ENCODE data around the gene VWA1.

Gene VWA1

DNA sequence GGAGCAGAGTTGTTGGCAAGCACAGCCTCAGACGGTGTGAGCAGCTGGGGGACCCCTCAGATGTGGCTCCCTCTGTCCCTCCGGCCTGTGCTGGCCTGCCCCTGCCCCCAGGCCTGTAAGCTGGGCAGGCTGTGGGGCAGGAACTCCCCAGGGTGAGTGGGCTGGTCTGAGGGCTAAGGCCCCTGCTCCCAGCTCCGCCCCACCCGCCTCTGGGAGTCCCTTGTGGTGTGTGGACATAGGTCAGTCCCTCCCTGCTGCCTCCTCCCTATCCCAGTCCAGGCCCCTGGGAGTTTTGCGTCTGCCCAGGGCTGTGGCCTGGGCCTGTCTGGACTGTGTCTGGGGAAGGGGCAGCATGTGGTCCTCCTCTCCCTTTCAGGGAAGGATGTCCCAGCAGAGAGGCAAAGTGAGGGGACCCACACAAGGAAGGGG is 3.6 kb upstream of the VWA1 start:
- DNase-seq (ENCODE audit: insufficient read length, low spot score) (peak; percentile 3), FAIRE-seq (no peak)
- TF ChIP-seq, protein P1, sequence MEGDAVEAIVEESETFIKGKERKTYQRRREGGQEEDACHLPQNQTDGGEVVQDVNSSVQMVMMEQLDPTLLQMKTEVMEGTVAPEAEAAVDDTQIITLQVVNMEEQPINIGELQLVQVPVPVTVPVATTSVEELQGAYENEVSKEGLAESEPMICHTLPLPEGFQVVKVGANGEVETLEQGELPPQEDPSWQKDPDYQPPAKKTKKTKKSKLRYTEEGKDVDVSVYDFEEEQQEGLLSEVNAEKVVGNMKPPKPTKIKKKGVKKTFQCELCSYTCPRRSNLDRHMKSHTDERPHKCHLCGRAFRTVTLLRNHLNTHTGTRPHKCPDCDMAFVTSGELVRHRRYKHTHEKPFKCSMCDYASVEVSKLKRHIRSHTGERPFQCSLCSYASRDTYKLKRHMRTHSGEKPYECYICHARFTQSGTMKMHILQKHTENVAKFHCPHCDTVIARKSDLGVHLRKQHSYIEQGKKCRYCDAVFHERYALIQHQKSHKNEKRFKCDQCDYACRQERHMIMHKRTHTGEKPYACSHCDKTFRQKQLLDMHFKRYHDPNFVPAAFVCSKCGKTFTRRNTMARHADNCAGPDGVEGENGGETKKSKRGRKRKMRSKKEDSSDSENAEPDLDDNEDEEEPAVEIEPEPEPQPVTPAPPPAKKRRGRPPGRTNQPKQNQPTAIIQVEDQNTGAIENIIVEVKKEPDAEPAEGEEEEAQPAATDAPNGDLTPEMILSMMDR (IDR thresholded peaks at IDR 0.05; ENCODE audit: insufficient read depth, missing control alignments) = no peak

DNA sequence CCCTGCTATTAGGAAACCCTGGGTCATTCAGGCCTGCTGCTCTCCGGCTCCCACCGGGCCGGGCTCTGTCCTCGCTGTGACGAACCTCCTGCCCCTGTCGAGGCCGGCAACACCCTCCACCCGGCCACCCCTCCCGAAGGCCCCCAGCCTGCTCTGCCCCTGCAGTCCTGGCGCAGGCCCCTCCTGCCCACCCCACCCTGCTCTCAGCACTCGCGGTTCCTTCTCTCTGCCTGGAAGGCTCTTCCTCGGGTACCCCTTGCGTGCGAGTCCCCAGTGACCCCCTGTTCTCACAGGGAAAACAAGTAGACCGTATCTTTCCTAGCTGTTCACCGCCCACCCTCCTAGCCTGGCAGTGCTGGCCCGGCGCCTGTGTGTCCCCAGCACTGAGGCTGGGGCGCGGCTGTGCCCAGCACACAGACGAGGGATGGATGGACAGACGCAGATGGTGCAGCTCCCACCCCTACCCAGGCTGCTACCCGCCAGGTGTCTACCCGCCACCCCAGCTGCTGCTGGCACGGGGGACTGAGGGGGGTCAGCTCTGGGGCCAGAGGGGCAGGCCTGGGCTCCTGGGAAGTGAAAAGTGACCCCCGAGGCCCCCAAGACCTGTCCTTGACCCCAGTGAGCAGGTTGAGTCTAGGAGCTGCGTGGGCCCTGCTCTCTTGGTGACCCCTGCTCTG is 3.1 kb upstream of the VWA1 start:
- TF ChIP-seq, protein P1 (IDR thresholded peaks at IDR 0.05; ENCODE audit: insufficient read depth, missing control alignments) = no peak
- no peak for DNase-seq (ENCODE audit: insufficient read length, low spot score)
- no peak for FAIRE-seq

DNA sequence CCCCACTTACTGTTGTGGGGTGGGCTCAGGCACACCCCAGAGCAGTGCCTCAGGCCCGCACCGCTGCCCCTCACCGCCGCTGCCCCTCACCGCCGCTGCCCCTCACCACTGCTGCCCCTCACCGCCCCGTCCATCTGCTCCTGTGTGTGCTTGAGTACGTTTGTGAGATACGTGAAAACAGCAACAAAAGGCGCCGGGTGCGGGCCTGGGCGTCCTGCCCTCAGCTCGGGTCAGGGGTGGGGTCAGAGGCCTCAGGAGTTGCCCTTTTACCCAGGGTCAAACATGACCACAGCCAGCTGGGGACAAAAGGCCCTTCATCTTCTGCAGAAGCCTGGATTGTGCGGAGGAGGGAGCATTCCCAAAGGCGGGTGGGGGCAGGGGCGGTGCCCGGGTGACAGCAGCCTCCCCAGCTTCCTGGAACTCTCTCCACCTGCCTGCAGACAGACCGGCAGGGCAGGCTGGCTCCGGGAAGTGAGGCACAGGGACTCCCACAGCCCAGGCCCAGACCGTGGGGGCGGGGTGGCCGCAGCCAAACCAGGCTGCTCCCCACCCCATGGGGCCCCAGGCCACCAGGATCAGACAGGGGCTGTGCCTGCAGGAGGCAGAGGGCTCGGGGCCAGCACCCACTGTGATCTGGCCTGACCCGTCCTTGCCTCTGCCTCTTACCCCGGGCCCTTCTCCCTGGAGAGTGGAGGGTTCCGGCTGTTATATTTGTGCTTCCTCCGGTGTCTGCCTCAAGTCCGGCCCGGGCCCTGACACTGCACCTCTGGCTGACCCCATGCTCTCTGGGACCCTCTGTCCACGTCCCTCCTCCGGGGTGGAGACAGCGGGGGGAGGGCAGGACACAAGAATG is 2.3 kb upstream of the VWA1 start:
- DNase-seq (ENCODE audit: insufficient read length, low spot score) (peak; percentile 5), FAIRE-seq (no peak)
- TF ChIP-seq, protein P1 (IDR thresholded peaks at IDR 0.05; ENCODE audit: insufficient read depth, missing control alignments) = no peak

DNA sequence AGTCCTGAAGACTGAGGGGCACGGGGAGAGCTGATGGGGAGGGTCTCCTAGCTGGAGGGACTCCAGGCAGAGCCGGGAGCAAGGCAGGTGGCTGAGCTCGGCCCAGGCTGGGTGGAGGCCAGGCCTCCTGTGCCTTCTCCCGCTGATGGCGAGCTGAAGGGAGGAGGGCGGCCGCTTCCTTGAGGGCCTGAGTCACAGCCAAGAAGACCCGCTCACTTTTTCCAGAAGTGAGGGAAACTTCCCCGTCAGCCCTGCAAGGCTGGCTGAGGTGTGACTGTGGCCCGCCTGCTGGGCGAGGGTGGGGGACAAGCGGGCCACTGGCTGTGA is 1.7 kb upstream of the VWA1 start:
- TF ChIP-seq, protein P1 (IDR thresholded peaks at IDR 0.05; ENCODE audit: insufficient read depth, missing control alignments) = no peak
- DNase-seq (ENCODE audit: insufficient read length, low spot score) (no peak), FAIRE-seq (no peak)

DNA sequence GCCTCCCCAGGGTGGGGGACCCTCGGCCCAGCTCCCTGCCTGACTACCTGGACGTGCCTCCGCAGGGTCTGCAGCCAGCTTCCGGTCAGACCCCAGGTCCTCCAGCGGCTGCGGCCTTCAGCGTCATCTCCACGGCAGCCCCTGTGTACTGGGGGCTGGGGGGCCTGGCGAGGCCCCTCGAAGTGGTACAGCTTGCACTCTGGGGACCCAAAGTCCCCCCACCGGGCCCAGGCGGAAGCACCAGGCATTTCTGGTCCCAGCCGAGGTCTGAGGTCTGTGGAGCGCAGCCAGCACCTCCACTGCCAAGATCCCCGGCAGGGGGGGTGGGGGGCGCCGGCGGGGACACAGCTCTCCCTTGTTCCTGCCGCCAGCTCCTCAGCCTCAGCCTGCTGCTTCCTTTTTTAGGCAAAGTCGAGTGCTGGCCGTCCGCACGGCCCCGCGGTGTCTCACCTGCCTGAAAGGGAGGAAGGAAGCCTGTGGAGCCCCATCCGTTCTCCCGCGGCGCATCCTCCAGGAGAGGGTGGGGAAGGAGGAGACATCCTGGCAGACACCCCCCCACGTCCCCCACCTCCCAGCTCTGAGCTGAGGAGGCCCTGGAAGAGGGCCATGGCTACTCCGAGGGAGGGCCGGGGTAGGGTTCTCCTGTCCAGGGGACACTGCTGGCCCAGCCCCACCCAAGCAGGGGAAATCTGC is 1.2 kb upstream of the VWA1 start:
- FAIRE-seq (no peak), DNase-seq (ENCODE audit: insufficient read length, low spot score) (peak; percentile 2)
- TF ChIP-seq, protein P1 (IDR thresholded peaks at IDR 0.05; ENCODE audit: insufficient read depth, missing control alignments) = no peak

DNA sequence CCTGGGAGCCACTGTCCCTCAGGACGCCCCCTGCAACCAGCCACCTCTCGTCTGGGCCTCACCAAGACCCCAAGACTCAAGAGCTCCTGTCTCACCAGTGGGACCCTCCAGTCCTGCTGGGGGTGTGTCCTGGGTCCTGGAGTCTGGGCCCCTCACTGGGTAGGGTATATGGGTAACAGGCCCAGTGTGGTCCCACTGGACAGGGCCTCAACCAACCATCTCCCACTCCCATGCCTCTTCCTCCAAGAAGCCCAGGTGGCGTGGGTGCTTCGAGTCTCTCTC is 725 bp upstream of the VWA1 start:
- no peak for DNase-seq (ENCODE audit: insufficient read length, low spot score)
- no peak for FAIRE-seq
- TF ChIP-seq, protein P1 (IDR thresholded peaks at IDR 0.05; ENCODE audit: insufficient read depth, missing control alignments) = no peak

Measured in D721Med (cell line).